NCI-H187 treated with DMSO at 0.1 percent for 48 hours (cell line): ENCODE data around the gene ZSWIM6.

Experiments
- DNase-seq: peaks from one replicate; lab custom pipeline; 2025; lab: John Stamatoyannopoulos, UW

The ZSWIM6 gene

DNA sequence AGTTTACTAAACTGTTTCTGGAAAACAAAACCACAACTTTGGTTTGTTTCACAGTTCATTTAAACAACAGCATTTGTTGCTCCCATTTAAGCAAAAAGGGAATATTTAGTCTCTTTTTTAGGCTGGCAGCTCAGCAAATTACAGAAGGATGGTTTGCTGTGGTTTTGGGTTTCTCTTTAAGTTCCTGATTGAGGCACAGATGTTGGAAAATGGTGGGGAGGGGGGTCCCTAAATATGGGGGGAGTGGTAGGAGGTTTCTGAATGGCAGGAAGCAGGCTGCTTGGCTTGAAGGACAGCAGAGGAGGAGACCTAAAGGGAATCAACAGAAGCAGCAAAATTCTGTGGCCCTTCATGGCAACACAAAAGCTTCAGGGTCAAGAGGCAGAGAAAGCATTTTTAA, 263.4 kb downstream of the ZSWIM6 start:
- no peak for DNase-seq
